ENCODE results near the gene RNASEH2B.

The RNASEH2B gene

DNA sequence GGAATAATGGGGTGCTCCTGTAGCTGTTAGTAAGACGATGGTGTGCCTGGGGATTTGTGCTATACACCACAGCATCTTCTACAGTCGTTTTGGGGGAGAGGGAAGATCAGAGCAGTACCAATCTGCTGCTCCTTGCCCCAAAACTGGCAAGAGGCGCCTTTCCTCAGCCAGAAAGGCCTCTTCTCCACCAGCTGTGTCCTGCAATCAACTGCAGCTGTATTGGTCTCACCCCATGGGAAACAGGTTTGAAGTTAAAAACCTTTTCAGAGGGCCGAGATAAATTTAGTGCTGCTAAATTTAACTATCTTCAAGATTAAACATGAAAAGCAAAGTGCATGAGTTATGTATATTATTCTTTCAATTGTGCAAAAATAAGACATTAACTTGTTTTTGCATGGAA, 1.2 kb upstream of the RNASEH2B start:
- DNase-seq: no peak

DNA sequence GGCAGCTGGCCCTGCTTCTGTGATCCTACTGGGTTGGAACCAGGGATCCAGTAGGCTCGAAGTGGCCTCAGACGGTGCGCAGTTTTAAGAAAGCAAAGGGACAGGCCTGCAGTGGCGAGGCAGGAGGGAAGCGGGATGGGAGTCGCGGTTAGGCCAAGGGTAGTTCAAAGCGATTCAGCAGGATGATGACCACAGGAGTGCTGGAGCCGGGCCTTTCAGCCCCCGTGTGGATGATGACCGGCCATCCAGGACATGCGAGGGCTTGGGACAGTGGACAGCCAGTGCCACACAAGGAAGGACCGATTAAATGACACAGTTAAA, 854 bp downstream of the RNASEH2B start:
- no peak for DNase-seq

DNA sequence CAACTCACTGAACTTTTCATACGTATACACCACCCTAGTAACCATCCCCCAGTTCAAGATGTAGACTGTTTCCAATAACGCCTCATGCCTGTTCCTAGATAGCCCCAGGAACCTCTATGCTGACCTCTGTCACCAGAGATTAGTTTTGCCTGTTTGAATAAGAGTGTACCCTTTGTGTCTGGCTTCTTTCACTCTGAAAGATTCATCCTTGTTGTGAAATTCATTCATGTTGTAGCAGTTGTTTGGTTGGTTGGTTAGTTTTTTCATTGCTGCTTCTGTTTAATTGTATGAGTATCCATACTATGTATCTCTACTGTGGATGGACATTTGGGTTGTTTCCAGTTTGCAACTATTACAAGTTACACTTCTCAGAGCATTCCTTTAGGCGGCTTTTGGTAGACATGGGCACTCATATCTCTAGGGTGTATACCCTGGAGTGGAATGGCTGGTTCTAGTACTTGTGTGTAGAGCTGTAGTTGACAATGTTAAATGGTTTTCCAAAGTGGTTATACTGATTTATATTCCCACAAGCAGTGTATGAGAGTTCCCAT, 1.6 kb downstream of the RNASEH2B start:
- peak in 1 of 5 donors; percentile 30 for DNase-seq

DNA sequence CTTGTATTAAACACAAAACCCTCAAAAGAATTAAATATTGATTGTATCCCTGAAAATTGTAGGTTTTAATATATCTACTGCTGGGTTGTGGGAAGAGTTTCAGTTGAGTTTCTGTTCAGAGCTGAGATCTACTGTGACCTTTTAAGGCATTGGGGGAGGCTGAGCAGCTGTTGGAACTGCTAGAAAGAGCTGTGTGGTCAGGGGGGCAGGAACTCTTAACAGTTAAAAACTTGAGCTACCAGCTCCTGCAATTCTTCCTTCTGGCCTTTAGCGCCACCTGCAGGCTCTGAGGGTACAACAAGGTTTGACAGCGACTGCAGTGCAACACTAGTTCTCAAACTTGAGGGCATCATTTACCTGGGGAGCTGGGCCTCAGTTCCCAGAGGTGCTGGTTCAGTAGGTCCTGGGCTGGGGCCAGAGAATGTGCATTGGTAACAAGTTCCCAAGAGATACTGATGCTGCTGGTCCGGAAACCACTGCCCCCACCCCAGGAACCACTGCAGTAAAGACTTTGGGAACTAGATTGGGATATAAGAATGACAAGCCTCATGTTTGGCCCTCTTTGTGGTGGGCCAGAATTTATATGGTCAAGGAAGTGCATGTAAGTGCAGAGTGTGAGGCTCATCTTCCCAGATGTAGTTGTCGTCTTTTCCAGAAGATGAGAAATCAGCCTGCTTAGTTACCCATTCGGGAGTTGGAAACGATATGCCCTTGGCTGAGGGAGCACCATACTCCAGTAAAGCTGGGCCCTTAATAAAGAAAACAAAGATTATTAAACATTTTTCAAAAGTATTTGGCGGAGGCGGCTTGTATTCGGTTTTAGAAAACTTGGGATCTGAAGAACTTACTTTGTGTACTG, 2.6 kb downstream of the RNASEH2B start:
- peak; percentile 66 to 94 (median 80) for DNase-seq

DNA sequence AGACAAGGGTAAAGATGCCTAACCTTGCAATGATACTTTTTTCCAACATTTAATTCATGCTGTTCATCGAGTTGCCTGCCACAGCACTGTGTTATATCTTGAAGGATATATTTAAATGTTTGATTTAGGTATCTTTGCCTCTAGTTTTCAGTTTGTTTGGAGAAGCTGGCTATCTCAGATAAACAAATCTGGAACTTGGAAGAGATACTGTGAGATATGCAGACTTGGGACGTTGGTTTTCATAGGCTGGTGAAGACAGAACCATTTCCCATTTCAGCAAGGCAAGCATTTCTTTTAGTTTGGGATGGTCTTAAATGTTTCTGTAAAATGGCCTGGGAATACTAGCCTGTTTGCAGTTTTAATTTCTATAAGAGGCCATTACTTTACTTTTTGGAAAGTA, 3.3 kb downstream of the RNASEH2B start:
- DNase-seq: no peak

DNA sequence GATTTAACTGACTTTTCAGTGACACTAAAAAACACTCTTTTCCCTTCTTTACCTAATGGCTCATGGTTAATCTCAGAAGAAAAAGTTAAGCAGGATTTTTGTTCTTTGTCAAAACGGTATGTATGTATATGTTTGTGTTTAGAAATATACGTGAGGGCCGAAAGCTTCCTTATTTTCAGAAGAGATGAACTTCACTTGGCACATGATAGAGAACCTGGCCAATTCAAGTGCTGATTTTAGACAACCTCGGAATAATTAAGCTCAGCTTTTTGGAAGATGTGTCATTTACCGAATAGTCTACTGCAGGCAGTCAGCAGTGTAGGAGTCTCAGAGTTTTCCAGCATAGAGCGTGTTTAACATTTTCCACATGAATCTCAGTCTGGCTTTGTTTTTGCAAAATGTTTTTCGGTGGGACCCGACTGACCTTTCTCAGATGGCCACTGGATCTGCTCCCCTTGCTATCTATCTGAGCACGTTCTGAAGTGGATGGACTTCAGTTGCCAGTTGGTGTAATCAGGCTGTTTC, 4.6 kb downstream of the RNASEH2B start:
- DNase-seq: no peak

DNA sequence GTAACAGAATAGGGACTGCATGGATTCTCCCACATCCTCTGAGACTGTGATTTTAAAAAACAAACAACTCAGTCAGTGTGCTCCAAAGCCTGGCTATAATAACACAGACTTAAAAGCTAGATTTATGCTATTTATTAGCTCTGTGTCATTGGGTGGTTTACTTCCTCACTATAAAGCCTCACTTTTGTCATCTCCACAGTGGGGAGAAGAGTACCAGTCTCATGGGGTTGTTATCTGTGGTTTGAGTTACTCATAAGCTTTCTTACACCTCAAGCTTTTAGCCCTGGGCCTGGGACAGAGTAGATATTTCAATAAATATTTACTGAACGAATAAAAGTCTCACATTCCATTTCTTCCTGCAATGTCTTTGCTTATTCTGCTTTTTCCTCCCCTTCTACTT, 5.3 kb downstream of the RNASEH2B start:
- DNase-seq: peak in 1 of 5 donors; percentile 62

DNA sequence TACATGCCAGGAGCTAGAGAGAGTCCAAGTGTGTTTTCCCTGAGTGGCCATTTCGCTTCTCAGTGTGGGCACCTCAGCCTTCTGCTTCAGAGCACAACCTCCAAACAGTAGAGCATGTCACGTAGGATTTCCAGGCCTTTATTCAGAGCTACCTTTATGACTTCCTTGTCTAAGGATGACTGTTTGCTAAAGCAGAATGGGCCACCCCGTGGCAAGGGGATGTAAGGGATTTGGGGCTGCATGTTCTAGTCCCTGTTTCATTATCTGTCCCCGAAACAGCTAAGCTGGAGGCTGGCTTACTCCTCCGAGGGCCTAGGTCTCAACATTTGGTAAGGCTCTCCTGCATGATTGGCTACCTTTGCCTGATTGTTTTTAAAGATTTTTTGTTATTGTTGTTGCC, 6.0 kb downstream of the RNASEH2B start:
- peak in 1 of 5 donors; percentile 40 for DNase-seq

DNA sequence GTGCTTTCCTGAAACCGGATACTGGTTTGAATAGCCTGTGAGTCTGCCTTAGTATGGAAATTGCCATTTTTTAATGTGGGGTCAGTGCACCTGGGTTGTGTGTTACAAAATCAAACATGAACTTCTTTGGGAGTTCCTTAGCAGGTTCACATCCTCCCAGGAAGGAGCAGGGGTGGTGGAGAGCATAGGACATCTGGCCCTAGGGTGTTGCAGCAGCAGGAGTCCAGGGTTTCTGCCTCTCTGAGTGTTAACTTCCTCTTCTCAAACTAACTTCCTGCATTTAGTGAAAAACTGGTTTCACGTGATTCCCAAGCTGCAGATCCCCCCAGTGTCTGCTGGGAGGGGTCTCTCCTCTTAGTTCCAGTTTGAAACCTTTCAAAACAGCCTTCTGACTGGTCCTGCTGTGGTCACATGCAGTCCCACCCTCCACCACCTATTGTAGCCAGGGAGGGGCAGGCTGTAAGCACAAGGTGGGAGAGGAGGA, 7.2 kb downstream of the RNASEH2B start:
- peak in 1 of 5 donors; percentile 14 for DNase-seq

DNA sequence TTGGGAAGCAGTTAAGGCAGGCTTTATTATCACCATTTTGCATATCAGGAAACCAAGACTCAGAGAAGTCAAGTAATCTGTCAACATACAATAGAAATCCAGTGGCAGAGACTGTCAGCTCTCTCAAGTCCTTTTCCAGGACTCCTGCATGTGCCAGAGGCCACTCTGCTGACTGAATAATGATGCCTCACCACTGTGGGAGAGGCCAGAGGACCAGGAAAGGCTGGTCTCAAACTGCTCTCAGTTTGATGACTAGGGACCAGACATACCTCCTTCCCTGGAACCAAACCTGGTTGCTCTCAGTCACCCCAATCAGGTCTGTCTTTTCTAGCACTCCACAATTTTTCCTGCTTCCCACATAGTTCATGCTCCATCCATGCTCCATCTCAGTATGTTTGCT, 8.0 kb downstream of the RNASEH2B start:
- no peak for DNase-seq

DNA sequence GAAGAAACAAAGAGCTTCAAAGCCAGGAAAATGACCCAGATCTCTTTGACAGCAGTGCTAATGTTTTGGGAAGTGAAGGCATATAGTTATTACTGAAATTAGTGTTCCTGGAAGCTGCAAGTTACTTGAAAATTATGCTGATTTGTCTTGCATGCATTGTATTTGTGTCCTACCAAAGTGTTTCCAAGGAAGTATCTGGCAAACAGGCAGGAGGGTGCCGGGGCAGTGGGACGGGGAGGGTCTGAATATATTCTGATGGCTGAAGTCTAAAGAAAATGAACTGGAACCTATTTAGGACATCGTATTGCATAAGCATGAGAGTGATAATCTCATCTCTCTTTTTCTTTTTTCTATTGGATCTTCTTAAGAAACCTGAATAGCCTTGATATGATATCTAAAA, 9.0 kb downstream of the RNASEH2B start:
- no peak for DNase-seq

DNA sequence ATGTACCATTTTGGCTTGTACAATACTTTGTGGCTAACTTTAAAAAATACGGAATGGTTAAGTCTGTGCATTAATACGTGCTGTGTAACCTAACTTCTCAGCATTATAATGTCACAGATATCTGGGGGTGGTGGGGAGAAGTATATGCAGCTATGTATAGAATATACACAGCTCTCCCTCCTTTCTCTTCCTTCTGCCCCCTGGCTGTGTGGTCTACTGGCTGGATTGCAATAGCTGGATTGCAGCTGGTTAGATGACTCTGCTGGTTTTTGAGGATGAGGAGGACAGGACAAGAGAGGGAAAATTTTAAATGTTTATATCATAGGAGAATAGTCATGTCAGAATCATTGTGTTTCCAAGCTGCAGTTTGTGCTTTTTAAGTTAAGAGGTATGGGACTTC, 9.7 kb downstream of the RNASEH2B start:
- no peak for DNase-seq

DNA sequence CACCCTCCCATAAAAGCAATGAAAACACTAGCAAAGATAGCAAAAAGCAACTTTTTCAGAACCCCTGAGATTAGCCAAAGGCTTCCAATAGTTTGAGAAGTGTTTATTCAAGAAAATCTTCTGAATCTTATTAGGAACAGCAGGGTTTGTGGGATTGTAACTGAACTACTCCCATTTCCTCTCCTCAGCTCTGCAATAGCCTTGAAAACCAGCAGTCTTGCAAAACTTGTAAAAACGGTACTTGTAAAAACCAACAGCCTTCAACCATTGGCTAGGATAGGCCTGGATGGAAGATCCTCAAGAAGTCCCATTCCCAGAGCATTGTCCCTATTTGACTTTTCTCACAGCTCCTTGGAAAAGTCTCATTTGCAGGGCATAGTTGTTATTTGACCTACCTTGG, 12.1 kb downstream of the RNASEH2B start:
- no peak for DNase-seq

DNA sequence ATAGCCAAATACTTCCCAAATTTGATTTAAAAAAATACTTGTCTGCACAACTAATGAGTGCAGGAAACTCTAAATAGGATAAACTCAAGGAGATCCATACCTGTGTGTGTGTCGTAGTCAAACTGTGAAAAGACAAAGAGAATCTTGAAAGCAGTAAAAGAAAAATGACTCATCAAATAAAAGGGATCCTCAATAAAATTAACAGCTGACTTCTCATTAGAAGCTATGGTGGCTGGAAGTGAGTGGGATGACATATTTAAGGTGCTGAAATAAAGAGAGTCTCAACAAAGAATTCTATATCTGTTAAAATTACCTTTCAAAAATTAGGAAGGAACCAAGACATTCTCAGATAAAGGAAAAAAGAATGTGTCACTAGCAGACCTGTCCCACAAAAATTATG, 13.7 kb downstream of the RNASEH2B start:
- no peak for DNase-seq

DNA sequence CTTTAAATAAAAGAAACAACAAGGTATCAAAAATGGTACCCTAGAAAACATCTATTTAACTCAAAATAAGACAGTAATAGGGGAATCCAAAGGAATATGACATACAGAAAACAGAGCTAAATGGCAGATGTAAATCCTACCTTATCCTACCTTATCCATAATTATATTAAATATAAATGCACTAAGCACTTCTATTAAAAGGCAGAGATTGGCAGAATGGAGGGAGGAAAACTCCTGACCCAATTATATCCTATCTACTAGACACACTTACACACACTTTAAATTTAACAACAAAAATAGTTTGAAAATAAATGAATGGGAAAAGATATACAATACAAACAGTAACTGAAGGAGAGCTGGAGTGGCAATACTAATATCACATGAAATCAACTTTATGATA, 14.4 kb downstream of the RNASEH2B start:
- no peak for DNase-seq

DNA sequence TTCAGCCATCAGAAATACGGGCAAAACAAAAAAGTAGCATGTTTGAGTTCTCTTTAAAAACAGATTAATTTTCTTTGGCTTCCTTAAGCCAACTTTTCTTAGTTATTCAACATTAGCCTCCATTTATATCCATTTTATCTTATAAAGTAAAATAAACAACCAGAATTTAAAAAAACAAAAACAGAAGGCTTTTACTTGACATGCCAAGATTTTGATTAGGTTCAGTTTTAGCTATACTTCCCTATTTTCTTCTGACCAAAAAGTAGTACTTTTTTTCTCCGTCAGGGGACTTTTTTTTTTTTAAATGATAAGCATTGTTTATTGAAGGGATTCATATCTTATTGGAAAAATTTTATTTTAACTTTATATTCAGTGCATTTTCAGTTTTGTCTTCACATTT, 18.1 kb downstream of the RNASEH2B start:
- no peak for DNase-seq

DNA sequence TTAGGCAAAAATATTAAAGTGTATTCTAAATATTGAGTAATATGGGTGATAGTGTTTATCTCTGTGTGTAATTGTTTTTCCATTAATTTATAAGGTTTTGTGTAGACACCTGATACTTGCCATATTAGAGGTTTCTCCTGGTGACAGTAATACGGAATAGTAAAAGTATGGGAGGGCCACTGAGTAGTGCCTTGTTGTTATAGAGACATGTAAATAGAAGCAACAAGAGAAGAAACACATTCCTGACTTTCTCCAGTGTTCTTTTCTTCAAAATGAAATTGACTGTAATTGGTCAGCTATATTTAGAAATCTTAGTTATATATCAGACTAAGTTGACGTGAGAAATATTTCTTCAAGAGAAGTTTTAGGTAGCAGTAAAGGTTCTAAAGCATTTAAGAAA, 18.5 kb downstream of the RNASEH2B start:
- DNase-seq: no peak

DNA sequence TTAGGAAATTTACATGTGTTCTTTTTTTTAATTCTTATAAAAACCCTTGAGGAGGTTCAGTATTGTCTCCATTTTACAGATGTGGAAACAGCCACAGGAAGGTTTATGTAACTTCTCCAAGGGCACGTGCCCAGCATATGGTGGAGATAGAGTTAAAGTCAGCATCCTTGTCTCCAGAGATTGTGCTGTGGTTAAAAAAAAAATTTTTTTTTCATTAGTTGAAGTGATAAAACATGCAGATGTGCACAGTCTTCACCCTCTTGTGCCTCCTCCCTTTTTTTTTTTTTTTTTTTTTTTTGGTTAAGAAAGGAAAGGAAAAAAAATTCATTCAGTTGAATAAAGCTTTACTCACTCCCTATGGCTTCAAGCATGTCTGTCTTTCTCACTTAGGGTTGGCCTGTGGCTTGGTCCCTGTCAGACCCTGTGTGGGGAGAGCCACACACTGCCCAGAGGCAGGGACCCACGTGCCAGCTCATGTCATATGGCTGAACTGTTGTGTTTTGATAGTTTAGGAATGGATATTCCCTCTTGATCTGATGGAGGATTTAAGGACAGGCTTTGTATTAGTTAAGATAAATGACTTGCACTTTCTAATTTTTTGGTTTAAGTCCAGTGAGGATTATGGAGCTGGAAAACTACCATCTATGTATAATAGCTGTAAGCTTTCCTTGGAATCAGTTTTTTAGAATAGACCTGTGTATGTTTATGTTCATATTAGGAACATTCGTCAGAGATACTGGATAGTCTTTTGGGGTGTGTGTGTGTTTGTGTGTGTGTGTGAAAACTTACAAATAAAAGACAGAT, 19.3 kb downstream of the RNASEH2B start:
- no peak for DNase-seq

DNA sequence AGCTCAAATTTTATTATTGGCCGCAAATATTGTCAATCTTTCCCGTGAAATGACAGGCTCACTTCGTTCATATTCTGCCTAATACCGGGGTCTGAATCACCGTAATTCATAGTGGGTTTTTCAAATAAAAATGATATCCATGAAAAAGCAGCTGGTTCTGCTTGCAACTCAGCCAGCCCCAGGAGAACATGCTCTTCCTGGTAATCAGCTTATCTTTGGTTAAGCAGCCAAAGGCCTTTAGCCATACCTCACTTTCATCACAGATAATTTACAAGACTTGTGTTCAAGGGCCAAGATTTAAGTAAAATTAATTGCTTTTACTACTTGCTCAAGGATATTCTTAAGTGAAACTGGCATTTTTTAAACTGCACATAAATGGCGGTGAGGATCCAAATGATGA, 22.5 kb downstream of the RNASEH2B start:
- no peak for DNase-seq

DNA sequence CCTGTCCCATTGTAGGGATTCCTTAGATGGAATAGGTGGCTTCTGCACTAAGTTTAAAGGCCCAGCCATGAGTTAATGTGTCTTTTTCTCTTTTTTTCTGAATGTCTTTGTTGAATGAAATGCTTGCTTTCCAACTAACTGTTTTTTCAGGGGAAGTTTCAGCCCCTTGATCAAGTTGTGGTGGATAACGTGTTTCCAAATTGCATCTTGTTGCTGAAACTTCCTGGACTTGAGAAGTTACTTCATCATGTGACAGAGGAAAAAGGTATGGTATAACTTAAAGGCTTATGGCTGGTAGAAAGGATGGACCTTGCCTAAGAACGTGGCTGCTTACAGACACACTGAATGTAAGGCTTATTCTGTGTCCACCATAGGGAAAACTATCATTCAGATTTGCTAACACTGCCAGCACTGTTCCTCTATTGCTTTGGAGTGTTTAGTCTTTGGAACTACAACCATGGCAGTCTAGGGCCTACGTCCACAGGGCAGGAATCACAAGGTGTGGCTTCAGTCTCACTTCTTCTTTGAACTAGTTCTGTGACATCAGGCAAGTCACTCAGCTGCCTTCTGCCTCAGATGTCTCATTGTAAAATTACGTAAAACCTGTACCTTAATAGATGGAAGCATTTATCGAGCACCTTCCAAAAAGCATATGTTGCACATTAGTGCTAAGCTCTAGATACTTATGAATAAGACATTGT, 25.3 kb downstream of the RNASEH2B start:
- no peak for DNase-seq

DNA sequence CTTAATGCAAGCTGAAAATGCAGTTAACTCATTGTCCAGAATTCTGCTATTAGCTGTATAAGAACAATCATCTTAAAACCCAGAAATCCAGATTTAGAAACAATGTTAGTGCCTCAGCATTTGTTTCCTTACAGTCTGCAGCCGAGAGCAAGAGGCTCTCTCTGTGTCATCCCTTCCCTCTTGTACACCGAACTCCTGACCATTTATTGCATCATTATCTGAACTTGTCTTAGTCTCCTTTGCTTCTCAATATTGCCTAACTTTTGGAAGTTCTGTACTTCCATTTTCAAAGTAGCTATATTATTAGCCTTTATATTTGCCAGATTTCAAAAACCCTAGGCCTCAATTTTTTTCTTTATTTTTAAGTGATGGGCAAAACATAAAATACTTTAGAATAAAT, 27.1 kb downstream of the RNASEH2B start:
- no peak for DNase-seq

DNA sequence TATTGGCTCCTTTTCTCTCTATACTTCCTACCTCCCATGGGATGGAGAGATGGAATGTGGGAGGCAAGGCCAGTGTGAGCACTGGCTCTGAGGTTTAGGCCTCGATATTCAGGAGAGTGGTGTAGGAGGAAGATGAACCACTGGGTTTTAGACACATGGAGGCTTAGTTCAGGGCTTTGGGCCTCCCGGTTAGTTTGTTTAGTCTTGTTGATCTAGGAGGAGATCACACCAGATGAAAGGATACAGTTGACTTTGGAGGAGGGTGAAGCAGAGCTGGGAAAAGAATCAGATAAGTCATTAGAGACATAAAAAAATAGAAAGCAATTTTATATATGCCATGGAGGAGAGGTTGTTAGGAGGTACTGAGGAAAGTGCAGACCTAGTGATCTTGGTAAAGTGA, 30.9 kb downstream of the RNASEH2B start:
- DNase-seq: no peak

DNA sequence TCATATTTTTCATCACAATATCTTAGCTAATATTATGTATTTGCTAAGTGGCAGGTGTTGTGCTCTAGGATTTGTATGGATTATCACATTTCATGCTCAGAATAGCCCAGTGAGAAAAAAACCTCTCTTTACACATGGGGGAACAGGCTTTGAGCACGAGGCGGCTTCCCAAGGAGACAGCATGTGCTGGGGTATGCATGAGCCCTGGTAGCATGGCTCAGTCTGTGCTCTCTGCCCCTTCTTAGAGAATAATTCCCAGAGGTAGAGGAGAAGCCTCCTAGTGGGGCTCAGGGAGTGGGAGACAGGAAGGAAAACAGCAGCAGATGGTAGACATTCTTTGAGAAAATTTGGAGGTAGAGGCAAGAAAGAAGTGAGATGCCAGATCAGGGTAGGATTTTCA, 31.6 kb downstream of the RNASEH2B start:
- no peak for DNase-seq
